A549 (cell line): ENCODE data around the gene RYR3. TPM values are rescaled to one million over a fixed set of nuclear protein-coding genes. Genes with fewer than 3 reads are reported as not detected.

Experiments used
- ATAC-seq, 2 experiments: fragments of 200-7000 bp in 1 of 2; fragments of >200 bp in 1 of 2; cut with Nextera tagmentation in 1 of 2; cut with Tn5 transposase in 1 of 2; 3 replicates each; pipeline versions ENCODE4 v1.8.0 to v1.9.1; 2018 to 2020; ENCODE audit warnings: mild to moderate bottlenecking in 1 of 2, moderate library complexity in 1 of 2
- CTCF ChIA-PET: fragments of 300-600 bp; sonication (Branson Sonifier 250); formaldehyde crosslinking; extraction: SDS; loops from one replicate; lab custom pipeline; 2021; ENCODE audit warnings: antibody characterized with exemption, inconsistent platforms; lab: Yijun Ruan, JAX
- POLR2A ChIA-PET: fragments of 350-600 bp; formaldehyde crosslinking; extraction: SDS; loops from one replicate; lab custom pipeline; 2021; ENCODE audit warnings: antibody characterized with exemption, inconsistent platforms; lab: Yijun Ruan, JAX
- DNase-seq, 2 experiments: peaks; one replicate each; pipeline versions ENCODE4 v3.0.0 to v3.0.0-alpha.2; 2011 to 2016; ENCODE audit warnings: low read depth in 1 of 2, low spot score in 1 of 2
- FAIRE-seq: peaks from 2 replicates; lab custom pipeline; 2011; peaks lifted over from hg19 to GRCh38; lab: Jason Lieb, UNC
- H3K27ac ChIP-seq, 2 experiments: fragments of >200 bp; sonication (Bioruptor Twin); formaldehyde crosslinking; 3 replicates each; pipeline ENCODE4 v1.5.1; 2016 to 2017
- H3K4me1 ChIP-seq: fragments of >200 bp; sonication (Bioruptor Twin); formaldehyde crosslinking; 3 replicates; pipeline ENCODE4 v1.6.1; 2016
- H3K4me2 ChIP-seq: fragments of >200 bp; sonication (Bioruptor Twin); formaldehyde crosslinking; 3 replicates; pipeline ENCODE4 v1.6.1; 2016
- H3K4me3 ChIP-seq: fragments of >200 bp; sonication (Bioruptor Twin); formaldehyde crosslinking; 3 replicates; pipeline ENCODE4 v1.5.1; 2016
- H3K9me3 ChIP-seq: fragments of >200 bp; sonication (Bioruptor Twin); formaldehyde crosslinking; 3 replicates; pipeline ENCODE4 v1.6.1; 2016
- BHLHE40 ChIP-seq: IDR thresholded peaks from 2 replicates; pipeline ENCODE4 v1.6.1; 2012; ENCODE audit warnings: low read depth, low read length, inconsistent platforms
- CBX2 ChIP-seq: fragments of 200-600 bp; sonication (generic); IDR thresholded peaks from 2 replicates; pipeline ENCODE4 v1.6.1; 2016; ENCODE audit warnings: low read depth, mild to moderate bottlenecking, borderline replicate concordance
- CHD2 ChIP-seq: fragments of 150-350 bp; IDR thresholded peaks from 2 replicates; pipeline ENCODE4 v1.6.1; 2014; ENCODE audit warnings: low read length; ENCODE audit not compliant: partially characterized antibody
- CHD4 ChIP-seq: fragments of 200-600 bp; sonication (generic); IDR thresholded peaks from 2 replicates; pipeline ENCODE4 v1.6.1; 2016; ENCODE audit warnings: antibody characterized with exemption, mild to moderate bottlenecking, borderline replicate concordance
- EHF ChIP-seq: fragments of 250-450 bp; sonication (Bioruptor Pico); IDR thresholded peaks from 2 replicates; pipeline ENCODE4 v1.5.0; 2020; ENCODE audit warnings: mild to moderate bottlenecking
- EHMT2 ChIP-seq: fragments of 200-600 bp; sonication (generic); IDR thresholded peaks from 2 replicates; pipeline ENCODE4 v1.6.1; 2016; ENCODE audit warnings: antibody characterized with exemption, low read depth, mild to moderate bottlenecking, moderate library complexity
- ELK1 ChIP-seq: fragments of 150-350 bp; IDR thresholded peaks from 2 replicates; pipeline ENCODE4 v1.6.1; 2014; ENCODE audit warnings: low read depth, mild to moderate bottlenecking, low read length
- ESRRA ChIP-seq: fragments of 150-350 bp; IDR thresholded peaks from 2 replicates; pipeline ENCODE4 v1.6.1; 2014; ENCODE audit warnings: mild to moderate bottlenecking, low read length, borderline replicate concordance
- FOSL2 ChIP-seq, 2 experiments: fragments of 450-650 bp in 1 of 2; fragments of >200 bp in 1 of 2; sonication (Bioruptor Twin) in 1 of 2; formaldehyde crosslinking; IDR thresholded peaks; 2 replicates each; pipeline versions ENCODE4 v1.5.0 to v1.6.1; 2016 to 2020; ENCODE audit warnings: mild to moderate bottlenecking in 1 of 2, moderate library complexity in 1 of 2
- GATA3 ChIP-seq: IDR thresholded peaks from 2 replicates; pipeline ENCODE4 v1.6.1; 2012; ENCODE audit warnings: borderline replicate concordance
- HES2 ChIP-seq: fragments of >200 bp; sonication (Bioruptor Twin); formaldehyde crosslinking; IDR thresholded peaks from 2 replicates; pipeline ENCODE4 v1.6.1; 2016
- HOXA7 ChIP-seq: fragments of 250-450 bp; sonication (Bioruptor Pico); IDR thresholded peaks from 2 replicates; pipeline ENCODE4 v1.5.0; 2020; ENCODE audit warnings: mild to moderate bottlenecking, moderate library complexity
- HOXB13 ChIP-seq: fragments of 250-450 bp; sonication (Bioruptor Pico); IDR thresholded peaks from 2 replicates; pipeline ENCODE4 v1.5.0; 2020; ENCODE audit warnings: low read depth, mild to moderate bottlenecking, moderate library complexity
- HOXB5 ChIP-seq: fragments of 250-450 bp; sonication (Bioruptor Pico); IDR thresholded peaks from 2 replicates; pipeline ENCODE4 v1.5.0; 2020; ENCODE audit warnings: mild to moderate bottlenecking, moderate library complexity
- JUN ChIP-seq, 2 experiments: fragments of >200 bp; sonication (Bioruptor Twin); formaldehyde crosslinking; IDR thresholded peaks; 2 replicates in 1 of 2; 3 replicates in 1 of 2; pipeline ENCODE4 v1.6.1; 2016 to 2017
- KDM1A ChIP-seq: fragments of 200-600 bp; sonication (generic); IDR thresholded peaks from 2 replicates; pipeline ENCODE4 v1.6.1; 2016; ENCODE audit warnings: low read depth, mild to moderate bottlenecking
- MAX ChIP-seq: IDR thresholded peaks from 2 replicates; pipeline ENCODE4 v1.6.1; 2012
- MYC ChIP-seq: IDR thresholded peaks from 2 replicates; pipeline ENCODE4 v1.6.1; 2012; ENCODE audit warnings: mild to moderate bottlenecking, inconsistent platforms, low read length, improper control_type of control experiment, borderline replicate concordance
- NFE2L2 ChIP-seq: fragments of 150-350 bp; conservative IDR thresholded peaks from 2 replicates; pipeline ENCODE4 v1.6.1; 2014; ENCODE audit warnings: low read length
- POLR2A ChIP-seq: IDR thresholded peaks from 2 replicates; pipeline ENCODE4 v1.6.1; 2012; ENCODE audit warnings: mild to moderate bottlenecking, low read length
- RARB ChIP-seq: fragments of 250-450 bp; sonication (Bioruptor Pico); IDR thresholded peaks from 2 replicates; pipeline ENCODE4 v1.8.0; 2021; ENCODE audit warnings: mild to moderate bottlenecking, moderate library complexity
- RCOR1 ChIP-seq: fragments of 150-350 bp; IDR thresholded peaks from 2 replicates; pipeline ENCODE4 v1.6.1; 2014; ENCODE audit warnings: antibody characterized with exemption, low read length, low read depth
- RFX5 ChIP-seq: fragments of 450-650 bp; IDR thresholded peaks from 2 replicates; pipeline ENCODE4 v1.7.1; 2014; ENCODE audit warnings: antibody characterized with exemption, mild to moderate bottlenecking, moderate library complexity
- RNF2 ChIP-seq: fragments of 200-600 bp; sonication (generic); IDR thresholded peaks from 2 replicates; pipeline ENCODE4 v1.6.1; 2016; ENCODE audit warnings: low read depth, mild to moderate bottlenecking, antibody characterized with exemption, moderate library complexity, borderline replicate concordance
- SREBF2 ChIP-seq: fragments of 450-650 bp; IDR thresholded peaks from 2 replicates; pipeline ENCODE4 v1.6.1; 2014; ENCODE audit warnings: mild to moderate bottlenecking, moderate library complexity
- USF2 ChIP-seq: fragments of 450-650 bp; IDR thresholded peaks from 2 replicates; pipeline ENCODE4 v1.6.1; 2014; ENCODE audit warnings: antibody characterized with exemption
- ZC3H11A ChIP-seq: fragments of 450-650 bp; IDR thresholded peaks from 2 replicates; pipeline ENCODE4 v1.6.1; 2014; ENCODE audit warnings: antibody characterized with exemption, mild to moderate bottlenecking
- ZSCAN20 ChIP-seq: fragments of 250-450 bp; sonication (Bioruptor Pico); IDR thresholded peaks from 2 replicates; pipeline ENCODE4 v1.8.0; 2022; ENCODE audit warnings: mild to moderate bottlenecking, moderate library complexity
- WGBS: methylation state at CpG from one replicate; pipeline ENCODE4 v1.1.6; 2017; ENCODE audit errors: missing lambda C conversion rate; 5-methylcytosine and 5-hydroxymethylcytosine counted together
- polyA plus RNA-seq, 4 experiments: library from polyadenylated mRNA; depleted of rRNA in 3 of 4; stranded (reverse); fragments of >200 nt; fragmentation: RNase III in 1 of 4; extraction: RNeasy Plus Mini Kit Qiagen cat#74134 plus additional on column Dnase treatment in 1 of 4; gene quantifications; 2 replicates in 3 of 4; 3 replicates in 1 of 4; pipeline ENCODE4 v1.2.3, GENCODE V29; 2011 to 2017
- TF ChIP-seq, protein P1 (sequence below): IDR thresholded peaks from 2 replicates; pipeline ENCODE4 v1.6.1; 2012

Gene RYR3
- polyA plus RNA-seq, 2 of the 4 experiments (the other 2 are of a cell fraction), result 0.03 TPM; not detected in 1

DNA sequence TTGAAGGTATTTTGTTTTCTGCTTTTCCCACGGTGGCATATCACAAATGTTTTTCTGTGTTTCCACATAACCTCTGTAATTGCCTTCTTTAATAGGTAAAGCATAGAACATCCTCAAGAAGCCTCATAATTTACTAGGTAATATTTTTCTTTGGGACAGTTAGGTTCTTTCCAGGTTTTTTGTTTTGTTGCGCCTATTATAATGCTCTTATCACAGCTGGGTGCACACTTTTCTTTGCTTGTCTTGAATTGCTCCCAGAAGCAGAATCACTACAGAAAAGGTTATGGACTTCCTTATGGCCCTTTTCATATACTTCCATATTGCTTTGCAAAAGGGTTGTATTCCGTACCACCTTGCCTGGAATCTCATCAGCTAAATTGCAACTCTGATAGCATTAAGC is 213.5 kb downstream of the RYR3 start:
- Histone ChIP-seq H3K9me3 (peaks cover 9% of the 10 kb centered on the region; the same call in 2 of the 3 replicates), H3K4me3 (no peak overlapping the region), H3K4me1 (no peaks in the 10 kb centered on the region), H3K27ac (no peak overlapping the region), H3K4me2 (no peak overlapping the region)
- DNase-seq, result no peak
- no peak for ATAC-seq
- CTCF ChIA-PET, result interaction anchor here (1.1 kb wide), 1 partner anchor 9 kb away, joined by 3 read pairs; no protein-coding TSS in a partner anchor
- POLR2A ChIA-PET, result no interaction called here
- no peak for FAIRE-seq
- TF ChIP-seq HOXA7 (CRISPR knock-in tag) (no peak), CHD2 (no peak), MYC (no peak), ELK1 (no peak), EHF (no peak), FOSL2 (IDR thresholded peaks at IDR 0.05) (no peak), FOSL2 (CRISPR knock-in tag; IDR thresholded peaks at IDR 0.05) (no peak), CBX2 (no peak), ZC3H11A (no peak), CHD4 (no peak)
- 46% methylated on average over 3 of the region's 3 CpGs for WGBS

GRCh38 chr15:33526532-33526931 is 215.8 kb downstream of the RYR3 start:
- no peak for DNase-seq
- ChIA-PET POLR2A (no interaction called here), CTCF (no interaction called here)
- no peak for TF ChIP-seq NFE2L2
- peaks cover 9% of the 10 kb centered on the region; the same call in 2 of the 3 replicates for H3K9me3 ChIP-seq
- no peak for ATAC-seq
- no peak for FAIRE-seq
- H3K27ac ChIP-seq, result no peak overlapping the region
- no peak overlapping the region for H3K4me3 ChIP-seq
- WGBS, result 23% methylated on average over 3 of the region's 3 CpGs
- H3K4me2 ChIP-seq, result no peak overlapping the region
- no peaks in the 10 kb centered on the region for H3K4me1 ChIP-seq

- no peak for ATAC-seq
- no peak for TF ChIP-seq MAX
- no peak for TF ChIP-seq BHLHE40
- no peak for TF ChIP-seq HOXB13 (CRISPR knock-in tag)
- no peak for TF ChIP-seq ESRRA
- TF ChIP-seq EHMT2, result no peak
- no peak for FAIRE-seq
These were observed 222.4 kb downstream of the RYR3 start for GRCh38 chr15:33533197-33533596.

GRCh38 chr15:33534642-33535041 is 223.9 kb downstream of the RYR3 start:
- Histone ChIP-seq H3K4me3 (no peak overlapping the region), H3K4me2 (no peak overlapping the region), H3K27ac (no peak overlapping the region), H3K4me1 (no peaks in the 10 kb centered on the region), H3K9me3 (peaks cover 6% of the 10 kb centered on the region; the same call in 1 of the 3 replicates)
- ChIA-PET CTCF (no interaction called here), POLR2A (no interaction called here)
- ATAC-seq (no peak), DNase-seq (no peak), FAIRE-seq (no peak)
- TF ChIP-seq JUN (IDR thresholded peaks at IDR 0.05), result no peak
- TF ChIP-seq HOXA7 (CRISPR knock-in tag), result no peak
- no peak for TF ChIP-seq EHMT2
- TF ChIP-seq HOXB5 (CRISPR knock-in tag), result no peak
- TF ChIP-seq KDM1A, result no peak
- TF ChIP-seq, protein P1, sequence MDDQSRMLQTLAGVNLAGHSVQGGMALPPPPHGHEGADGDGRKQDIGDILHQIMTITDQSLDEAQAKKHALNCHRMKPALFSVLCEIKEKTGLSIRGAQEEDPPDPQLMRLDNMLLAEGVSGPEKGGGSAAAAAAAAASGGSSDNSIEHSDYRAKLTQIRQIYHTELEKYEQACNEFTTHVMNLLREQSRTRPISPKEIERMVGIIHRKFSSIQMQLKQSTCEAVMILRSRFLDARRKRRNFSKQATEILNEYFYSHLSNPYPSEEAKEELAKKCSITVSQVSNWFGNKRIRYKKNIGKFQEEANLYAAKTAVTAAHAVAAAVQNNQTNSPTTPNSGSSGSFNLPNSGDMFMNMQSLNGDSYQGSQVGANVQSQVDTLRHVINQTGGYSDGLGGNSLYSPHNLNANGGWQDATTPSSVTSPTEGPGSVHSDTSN, result no peak
- TF ChIP-seq USF2, result no peak
- TF ChIP-seq HOXB13 (CRISPR knock-in tag), result no peak
- no peak for TF ChIP-seq RFX5
- TF ChIP-seq RNF2, result no peak
- TF ChIP-seq ZSCAN20 (CRISPR knock-in tag), result no peak
- TF ChIP-seq RCOR1, result no peak
- no peak for TF ChIP-seq RARB
- TF ChIP-seq GATA3, result no peak
- TF ChIP-seq SREBF2, result no peak
- no peak for TF ChIP-seq HES2
- TF ChIP-seq MAX, result no peak
- TF ChIP-seq POLR2A, result no peak
- 23% methylated on average over 4 of the region's 4 CpGs for WGBS

More at GRCh38 chr15:33533197-33533596, 222.4 kb downstream of the RYR3 start:
- Histone ChIP-seq H3K4me1 (no peaks in the 10 kb centered on the region), H3K4me3 (no peak overlapping the region), H3K9me3 (peaks cover 6% of the 10 kb centered on the region; the same call in 1 of the 3 replicates), H3K27ac (no peak overlapping the region), H3K4me2 (no peak overlapping the region)
- DNase-seq, result no peak
- ChIA-PET POLR2A (no interaction called here), CTCF (no interaction called here)
- WGBS, result 3% methylated on average over 4 of the region's 4 CpGs
